ENCODE results near the gene STARD8.

STARD8 gene

DNA sequence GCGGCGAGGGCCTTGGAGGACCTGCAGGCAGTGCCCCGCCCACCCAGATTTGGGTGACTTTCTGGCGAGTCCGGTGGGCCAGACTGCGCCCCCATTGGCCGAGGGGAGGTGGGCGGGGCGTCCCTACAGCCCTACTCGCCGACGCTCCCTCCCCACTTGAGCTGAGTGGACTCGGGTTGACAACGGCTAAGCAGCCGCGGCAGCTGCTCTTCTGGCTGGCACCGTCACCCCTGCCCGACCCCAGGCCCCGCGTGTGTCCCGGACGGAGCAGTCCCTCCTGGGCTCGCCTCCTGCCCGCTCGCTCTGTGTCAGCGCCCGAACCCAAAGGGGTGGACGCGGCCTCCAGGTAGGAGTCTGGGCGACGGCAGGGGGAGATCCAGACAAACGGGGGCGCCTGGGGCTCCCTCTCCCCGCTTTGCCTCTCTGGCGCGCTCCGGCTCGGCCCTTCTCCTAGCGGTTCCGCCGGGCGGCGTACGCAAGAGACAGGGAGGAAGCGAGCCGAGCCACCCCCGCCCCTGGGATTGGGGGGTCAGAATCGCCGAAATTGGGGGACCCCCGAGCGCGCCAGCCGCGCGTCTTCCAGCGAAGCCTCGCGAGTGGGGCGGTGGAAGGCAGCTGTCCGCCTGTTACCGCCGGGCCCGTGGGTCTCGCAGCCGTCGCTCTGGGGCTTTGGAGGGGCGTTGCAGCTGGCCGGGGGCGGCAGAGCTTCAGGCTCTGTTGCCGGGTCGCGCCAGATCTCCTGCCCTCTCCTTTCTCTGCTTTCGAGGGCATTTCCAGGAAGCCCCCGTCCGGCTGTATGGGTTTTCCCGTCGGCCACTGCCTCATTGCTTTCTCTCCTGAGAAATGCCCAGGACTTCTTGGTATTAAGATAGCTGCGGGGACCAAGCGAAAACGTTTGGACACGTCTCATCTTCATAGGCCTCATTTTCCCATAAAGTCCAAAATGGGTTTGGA lies 46.3 kb downstream of the STARD8 start:
- peak; percentile 61 for DNase-seq

DNA sequence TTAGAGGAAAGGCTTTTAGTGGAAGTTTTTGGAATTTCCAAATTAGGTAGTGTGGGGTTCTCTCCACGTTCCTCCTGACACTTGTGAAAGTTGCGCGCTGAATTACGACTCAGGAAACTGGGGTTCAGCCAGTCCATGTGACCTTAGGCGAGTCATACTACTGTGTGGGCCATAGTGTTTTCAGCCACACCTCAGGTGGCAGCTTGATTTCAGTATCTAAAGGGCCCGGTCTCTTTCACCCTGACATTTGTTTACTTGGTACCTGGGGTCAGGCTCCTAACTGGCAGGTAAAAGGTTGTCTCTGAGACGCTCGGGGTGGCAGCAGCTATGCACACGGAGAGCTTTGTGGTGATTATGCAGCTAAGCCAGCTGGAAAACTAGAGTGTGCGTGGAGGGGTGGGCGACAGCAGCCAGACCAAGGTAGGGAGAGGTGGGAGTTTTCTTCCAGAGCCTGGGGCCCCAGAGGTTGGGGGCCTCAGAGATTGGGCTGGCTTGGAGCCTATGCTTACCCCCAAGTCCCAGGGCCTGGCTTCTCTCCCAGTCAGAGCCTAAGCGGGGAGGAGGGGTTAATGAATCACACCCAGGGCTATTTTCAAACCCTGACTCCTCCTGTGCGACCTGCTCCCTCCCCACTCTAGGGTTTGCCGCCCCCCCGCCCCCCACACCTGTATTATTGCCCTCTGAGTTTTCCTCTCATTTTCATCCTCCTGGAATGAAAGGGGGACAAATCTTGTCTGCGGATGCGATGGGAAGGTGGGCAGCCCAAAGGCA lies 47.2 kb downstream of the STARD8 start:
- DNase-seq: no peak

DNA sequence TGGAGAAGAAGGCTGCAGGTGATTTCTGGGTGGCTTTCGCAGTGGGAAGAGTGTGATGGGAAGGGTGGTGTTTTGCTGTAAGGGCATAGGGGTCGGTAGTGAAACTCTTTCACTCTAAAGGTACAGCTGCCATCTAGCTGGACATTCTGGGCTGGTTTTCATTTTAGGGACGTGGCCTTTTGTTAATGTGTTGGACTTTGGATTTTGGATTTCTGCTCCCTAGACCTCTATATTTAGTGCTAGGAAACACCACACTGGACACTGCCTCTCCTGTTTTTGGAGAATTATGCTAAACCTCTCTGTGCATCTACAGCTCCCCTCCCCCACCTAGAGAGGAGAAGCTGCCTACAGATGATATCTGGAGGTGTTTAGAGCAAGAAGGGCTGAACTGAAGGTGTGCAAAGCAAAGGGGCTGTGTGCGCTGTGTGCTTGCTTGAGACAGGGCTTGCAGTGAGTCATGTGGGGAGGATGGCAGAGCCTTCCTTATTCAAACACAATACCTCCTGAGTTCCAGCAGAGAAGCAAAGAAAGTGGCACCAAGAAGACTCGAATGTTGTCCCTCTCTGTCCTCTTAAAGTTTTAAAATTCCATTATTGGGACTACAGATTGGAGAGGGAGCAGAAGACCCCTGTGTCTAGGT lies 47.9 kb downstream of the STARD8 start:
- no peak for DNase-seq

DNA sequence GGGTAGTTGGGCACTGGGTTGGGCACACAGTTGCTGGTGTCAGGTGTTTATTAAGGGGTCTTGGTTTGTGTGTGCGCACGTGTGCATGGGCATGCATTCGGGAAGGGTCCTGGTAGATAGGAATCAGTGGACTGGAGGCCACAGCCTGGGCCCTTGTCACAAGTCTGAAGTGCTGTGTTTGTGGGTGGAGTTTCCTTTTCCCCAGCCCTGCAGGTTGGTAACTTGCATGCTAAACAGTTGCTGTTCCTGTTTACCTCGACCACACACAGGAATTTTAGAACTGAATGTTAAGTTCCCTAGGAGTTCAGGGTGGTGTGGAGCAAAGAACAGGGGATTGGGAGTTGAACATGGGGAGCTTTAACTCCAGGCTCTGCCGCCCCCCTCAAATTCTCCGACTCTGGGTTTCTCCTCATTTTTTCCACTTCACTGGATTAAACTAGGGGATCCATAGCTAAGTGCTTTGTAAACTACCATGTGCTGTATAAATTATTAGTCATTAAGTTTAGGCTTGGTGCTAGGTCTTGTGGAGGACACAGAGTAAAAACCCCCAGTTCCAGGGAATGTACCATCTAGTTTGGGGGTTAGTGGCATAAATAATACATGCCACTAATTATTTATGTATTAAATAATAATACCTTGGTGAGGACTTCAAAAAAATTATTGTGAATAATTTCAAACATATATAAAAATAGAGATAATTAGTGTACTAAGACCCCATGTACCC lies 49.0 kb downstream of the STARD8 start:
- no peak for DNase-seq

DNA sequence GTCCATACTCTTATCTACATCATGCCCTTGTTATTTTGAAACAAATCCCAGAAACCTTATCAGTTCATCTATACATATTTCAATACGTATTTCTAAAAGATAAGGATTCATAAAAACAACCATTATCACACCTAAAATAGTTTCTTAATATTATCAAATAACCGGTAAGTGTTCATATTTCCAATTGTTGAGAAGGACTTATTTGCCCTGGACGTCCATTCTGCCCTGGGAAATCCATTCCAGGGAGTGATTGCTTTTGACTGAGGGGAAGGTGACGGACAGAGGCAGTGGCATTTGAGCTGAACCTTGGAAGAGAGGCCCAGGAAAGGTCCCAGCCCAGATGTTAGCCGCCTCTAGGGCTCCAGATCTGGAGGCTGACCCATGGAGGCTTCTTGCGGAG lies 49.6 kb downstream of the STARD8 start:
- no peak for DNase-seq

DNA sequence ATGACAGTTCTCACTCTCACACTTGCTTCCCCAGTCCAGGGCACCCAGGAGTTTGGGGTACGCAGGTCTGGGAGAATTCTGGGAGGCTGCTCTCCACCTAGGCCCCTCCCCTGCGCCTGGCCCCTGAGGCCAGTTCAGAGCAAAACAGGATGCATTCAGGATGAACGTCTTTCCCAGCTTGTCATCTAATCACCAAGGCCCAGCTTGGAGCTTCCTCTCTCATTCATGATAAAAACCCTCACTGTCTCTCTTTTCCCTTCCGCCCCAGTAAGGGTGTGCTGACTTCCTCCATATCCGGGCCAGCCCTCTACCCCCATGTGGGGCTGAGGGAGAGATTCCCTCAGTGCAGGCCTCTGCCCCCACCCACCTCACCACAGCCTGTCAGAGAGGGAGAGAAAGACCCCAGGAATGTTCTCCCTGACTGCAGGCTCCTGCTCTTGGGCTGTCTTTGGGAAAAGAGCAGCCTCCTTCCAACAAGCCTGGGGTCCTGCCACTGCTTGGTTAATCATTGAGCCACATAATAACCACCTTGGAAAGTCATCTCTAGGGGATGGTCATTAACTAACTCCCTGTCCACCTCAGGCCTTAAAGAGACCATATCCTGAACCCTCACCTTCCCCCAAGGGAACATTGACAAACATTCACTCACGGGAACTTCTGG lies 50.1 kb downstream of the STARD8 start:
- DNase-seq: no peak

DNA sequence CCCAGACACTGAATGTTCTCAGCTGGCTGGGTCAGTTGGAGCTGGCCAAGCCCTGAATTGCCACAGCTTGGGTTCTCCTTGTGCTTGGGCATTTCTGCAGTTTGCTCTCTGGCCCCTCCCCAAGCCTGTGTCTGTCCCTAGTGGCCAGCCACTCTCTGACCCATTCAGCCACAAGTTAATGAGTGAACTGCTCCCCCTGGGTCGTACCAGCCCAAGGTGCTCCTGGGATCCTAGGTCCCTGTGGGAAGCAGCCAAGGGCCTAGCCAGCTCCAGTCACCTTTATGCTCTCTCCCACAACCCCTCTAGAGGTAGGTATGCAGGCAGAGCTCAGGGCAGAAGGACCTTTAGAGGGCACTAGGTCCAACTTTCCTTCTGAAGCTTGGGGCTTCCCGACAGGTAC lies 51.5 kb downstream of the STARD8 start:
- no peak for DNase-seq

DNA sequence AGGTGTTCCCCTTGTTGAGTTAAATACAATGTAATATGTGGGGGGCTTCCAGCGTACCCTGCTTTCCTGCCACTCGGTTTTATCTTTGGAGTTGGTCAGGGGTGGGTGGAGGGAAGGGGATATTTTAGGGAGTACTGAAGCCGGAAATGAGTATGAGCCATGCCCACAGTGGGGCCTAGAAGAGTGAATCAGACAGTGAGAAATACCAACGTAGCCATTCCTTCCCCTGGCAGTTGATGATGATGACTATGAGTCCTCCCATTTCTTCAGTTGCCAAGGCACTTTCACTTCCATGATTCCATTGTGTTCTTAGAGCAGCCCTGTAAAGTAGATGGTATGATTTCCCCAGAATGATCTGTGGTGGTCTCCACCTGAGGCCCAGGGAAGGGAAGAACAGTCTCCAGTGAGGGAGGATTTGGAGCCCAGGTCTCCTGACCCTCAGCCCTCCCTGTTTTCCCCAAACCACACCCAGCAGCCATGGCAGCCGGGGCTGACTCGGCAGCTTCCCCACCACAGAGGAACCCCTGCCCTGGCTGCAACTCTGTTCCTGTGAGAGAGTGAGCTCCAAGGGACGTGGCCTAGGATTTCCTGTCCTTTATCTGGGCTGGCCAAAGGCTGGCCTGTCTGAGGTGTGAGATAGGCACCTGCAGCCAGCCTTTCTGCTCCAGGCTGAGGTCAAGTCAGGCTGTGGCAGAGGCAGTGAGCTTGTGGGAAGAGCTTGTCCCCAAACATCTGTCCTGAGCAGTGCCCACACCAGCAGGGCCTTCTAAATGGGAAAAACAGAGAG lies 52.7 kb downstream of the STARD8 start:
- DNase-seq: no peak

DNA sequence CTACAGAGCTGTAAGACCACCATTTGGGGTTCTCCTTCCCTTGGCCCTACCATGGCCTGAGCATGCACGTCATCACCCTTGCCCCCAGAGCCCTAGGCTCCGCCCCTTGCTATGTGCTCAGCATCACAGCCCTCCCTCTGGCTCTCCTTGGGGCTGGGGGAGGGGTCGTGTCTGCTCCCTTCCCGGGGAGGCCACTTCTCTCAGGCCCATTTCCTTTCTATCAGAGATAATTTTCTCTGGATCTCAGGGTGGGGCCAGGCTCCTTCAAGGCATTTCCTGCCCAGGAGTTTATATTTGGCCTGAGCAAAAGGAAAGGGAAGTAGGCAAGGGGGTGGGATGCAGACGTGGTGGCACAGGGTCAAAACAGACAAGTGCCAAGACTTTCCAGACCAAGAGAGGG lies 55.9 kb downstream of the STARD8 start:
- DNase-seq: no peak

DNA sequence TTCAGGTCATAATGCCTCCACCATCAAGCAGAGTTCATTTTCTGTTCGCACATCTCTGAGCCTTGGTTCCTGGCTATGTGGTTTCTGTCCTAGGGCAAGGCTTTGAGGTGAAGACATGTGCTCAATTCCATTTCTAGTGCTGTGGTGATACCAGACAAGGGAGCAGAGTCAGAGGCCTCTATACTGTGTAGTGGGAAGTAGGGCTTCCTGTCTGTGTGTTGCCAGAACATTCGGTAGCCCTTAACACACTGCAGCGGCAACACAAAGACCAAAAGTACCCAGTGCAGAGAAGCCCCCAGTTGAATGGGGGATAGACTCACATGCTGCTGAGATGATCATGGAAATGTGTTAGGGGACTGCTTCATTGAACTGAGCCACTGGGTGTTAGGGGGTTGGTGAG lies 56.4 kb downstream of the STARD8 start:
- no peak for DNase-seq

DNA sequence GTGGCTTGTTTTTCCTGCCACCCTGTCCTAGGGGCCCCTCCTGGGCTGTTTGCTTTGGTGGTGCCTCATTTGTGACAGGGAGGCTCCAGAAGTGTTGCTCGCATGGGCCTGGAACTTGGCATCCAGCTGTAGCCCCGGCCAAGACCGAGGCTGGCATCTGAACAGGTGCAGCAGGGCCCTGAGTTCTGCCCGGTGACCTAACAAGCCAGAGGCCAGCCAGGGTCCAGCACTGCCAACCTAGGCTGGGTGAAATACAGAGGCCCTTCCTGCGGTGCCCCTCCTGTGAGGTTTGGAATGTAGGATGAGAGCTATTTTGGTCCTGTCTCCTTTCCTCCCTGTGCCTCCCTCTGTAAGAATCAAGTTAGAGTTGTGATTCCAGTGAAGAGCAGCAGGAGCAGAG lies 58.5 kb downstream of the STARD8 start:
- no peak for DNase-seq

DNA sequence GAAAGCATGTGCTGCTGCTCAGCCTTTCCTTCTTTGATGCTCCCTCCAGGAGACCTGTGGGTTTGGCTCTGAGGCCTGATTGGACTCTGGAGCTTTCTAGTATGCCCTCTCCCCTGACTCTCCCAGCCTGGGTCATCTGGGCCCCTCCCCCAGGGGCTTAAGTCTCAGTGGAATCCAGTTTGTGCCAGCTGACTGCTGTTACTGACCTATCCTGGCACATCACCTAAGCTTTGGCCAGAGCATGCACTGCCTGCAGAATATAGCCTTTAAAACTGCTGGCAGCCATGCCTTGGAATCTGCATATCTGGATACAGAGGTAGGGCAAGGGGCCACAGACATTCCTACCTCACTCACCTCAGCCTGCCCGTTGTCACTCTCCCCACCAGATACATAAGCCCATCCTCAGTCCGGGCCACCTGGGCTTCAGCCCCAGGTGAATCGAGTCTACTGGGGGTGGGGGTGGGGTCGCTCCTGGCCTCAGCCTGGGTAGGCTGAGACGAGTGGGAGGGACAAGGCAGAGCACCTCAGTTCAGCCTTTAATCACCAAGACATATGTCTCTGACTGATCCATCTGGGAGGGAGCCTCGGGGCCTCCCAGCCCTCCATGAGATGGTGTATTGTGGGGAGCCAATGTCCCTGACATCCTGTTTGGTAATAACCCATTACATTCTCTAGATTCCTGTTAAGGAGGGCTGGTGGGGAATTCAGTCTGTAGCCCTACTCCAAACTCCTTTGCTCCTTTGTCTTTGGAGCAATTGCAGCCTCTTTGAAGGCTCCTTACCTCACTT lies 61.2 kb downstream of the STARD8 start:
- no peak for DNase-seq

DNA sequence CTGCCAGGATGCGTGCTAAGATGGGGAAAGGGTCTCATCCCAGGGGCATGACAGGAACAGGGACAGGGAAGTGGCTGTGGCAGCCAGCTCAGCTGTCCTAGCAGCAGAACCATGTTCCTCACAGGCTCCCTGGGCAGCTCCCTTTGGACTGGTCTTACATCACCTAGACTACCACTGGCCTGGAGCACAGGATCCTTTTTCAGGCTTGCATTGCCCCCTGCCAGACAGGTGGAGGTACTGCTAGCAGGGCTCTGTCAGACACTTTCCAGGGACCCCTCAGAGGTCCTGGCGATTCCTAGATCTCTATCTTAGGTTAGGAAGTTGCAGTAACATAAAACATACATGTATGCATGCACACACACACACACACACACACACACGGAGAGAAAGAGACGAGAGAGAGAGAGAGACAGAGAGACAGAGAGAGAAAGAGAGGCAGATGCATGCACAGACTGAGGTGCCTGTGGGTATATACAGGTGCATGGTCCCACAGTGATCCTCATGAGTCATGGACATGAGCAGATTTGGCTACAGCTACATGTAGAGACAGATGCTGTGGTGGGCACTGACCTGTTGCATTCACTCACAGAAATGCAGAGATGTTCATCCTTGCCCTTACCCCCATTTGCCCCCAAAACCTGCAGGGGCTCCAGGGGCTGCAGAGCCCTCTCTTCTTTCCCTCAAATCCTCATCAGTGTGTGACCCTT lies 63.6 kb downstream of the STARD8 start:
- DNase-seq: peak; percentile 56

DNA sequence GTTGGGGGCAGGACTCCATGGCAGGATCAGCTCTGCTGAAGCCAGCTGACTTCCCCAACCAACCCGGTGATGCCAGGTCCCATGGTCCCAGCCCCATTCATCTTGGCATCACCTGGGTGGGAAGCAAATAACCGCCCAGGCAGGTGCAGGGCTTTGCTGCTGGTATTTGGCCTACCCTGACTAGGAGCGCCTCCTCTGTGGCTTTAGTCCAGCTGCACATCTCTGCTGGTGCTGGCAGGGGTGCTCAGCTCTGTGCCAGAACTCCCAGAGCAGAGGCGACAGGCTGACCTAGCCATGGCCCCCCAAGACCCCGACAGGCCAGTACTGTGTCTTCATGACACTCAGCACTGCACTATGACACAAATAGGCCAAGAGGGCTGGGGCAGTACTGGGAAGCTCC lies 64.4 kb downstream of the STARD8 start:
- no peak for DNase-seq

DNA sequence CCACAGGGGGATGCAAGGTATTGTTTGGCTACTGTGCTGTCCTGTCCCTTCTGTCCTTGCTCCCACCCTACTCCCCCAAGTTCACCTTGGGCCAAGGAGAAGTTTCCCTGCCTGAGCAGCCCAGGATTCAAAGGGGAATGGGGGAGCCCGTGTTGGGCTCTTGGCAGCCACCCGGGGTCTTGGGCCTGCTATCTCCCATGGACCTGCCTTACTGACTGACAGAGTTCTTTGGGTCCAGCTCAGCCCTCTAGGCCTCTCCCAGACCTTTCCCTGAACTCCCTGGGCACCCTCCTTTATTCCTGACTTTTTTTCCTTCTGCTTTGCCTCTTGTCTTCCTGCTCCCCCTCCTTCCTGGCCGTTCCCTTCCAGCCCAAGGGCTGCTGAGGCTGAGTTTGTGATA lies 67.4 kb downstream of the STARD8 start:
- no peak for DNase-seq

DNA sequence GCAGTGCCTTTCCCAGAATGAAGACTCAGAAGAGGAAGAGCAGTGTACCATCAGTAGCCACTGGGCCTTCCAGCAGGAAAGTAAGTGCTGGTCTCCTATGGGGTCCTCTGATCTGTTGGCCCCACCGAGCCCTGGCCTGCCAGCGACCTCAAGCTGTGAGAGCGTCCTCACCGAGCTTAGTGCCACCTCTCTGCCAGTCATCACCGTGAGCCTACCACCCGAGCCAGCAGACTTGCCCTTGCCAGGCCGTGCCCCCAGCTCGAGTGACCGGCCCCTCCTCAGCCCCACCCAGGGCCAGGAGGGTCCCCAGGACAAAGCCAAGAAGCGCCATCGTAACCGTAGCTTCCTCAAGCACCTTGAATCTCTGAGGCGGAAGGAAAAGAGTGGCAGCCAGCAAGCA lies 69.7 kb downstream of the STARD8 start:
- DNase-seq: no peak

DNA sequence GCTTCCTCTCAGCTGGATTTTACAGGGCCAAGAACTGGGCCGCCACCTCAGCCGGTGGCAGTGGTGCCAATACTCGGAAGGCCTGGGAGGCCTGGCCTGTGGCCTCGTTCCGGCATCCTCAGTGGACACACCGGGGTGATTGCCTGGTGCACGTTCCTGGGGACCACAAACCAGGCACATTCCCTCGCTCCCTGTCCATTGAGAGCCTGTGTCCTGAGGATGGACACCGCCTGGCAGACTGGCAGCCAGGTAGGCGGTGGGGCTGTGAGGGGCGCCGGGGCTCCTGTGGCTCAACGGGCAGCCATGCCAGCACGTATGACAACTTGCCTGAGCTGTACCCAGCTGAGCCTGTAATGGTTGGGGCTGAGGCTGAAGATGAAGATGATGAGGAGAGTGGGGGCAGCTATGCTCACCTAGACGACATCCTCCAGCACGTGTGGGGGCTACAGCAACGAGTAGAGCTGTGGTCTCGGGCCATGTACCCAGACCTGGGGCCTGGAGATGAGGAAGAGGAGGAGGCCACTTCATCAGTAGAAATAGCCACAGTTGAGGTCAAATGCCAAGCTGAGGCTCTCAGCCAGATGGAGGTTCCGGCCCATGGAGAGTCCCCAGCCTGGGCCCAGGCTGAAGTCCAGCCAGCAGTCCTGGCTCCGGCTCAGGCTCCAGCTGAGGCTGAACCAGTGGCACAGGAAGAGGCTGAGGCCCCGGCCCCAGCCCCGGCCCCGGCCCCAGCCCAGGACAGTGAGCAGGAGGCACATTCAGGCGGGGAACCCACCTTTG lies 70.4 kb downstream of the STARD8 start:
- DNase-seq: no peak

DNA sequence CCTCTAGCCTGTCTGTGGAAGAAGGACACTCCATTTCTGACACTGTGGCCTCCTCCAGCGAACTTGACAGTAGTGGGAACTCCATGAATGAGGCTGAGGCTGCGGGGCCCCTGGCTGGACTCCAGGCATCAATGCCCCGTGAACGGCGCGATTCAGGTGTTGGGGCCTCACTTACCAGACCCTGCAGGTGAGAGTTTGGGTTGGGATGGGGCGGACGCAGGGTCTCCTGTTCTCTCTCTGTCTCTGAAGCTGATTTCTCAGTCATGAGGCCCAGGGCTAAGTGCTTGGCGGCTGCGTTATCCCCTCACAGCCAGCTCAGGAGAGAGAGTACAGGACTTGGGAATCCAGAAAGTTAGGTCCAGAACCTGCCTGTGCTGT lies 71.0 kb downstream of the STARD8 start:
- no peak for DNase-seq

DNA sequence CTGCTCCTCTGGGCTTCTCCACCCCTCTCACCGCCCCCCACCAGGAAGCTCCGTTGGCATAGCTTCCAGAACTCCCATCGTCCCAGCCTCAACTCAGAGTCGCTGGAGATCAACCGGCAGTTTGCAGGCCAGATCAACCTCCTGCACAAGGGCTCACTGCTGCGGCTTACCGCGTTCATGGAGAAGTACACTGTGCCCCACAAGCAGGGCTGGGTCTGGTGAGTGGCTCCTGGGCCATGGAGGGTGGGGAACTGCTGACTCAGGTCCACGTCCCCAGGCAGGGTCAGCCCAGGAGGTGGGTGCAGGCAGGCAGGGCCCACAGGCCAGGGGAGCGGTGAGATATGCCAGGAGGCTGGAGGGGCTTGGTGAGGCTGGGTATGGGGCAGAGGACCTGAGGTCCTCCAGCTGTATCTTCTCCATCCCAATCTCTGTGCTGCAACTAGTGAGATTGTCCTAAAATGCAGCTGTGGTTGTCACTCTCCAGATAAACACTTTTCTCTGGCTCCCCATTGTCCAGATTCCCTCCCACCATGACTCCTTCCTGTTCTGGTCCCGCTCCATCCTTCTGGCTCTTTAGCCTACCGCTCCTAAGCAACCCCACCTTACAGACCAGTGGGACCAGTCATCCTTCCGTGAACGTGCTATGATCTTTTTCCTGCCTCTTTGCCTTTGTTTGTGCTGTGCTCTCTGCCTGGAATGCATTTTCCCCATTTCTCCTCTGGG lies 71.9 kb downstream of the STARD8 start:
- DNase-seq: no peak
